ENCODE results near the gene SERPINI1.

The SERPINI1 gene

GRCh38 chr3:167736264-167736787, 805 bp downstream of the SERPINI1 start:
- DNase-seq = peak; percentile 13

GRCh38 chr3:167736997-167737396, 1.5 kb downstream of the SERPINI1 start:
- no peak for DNase-seq

DNA sequence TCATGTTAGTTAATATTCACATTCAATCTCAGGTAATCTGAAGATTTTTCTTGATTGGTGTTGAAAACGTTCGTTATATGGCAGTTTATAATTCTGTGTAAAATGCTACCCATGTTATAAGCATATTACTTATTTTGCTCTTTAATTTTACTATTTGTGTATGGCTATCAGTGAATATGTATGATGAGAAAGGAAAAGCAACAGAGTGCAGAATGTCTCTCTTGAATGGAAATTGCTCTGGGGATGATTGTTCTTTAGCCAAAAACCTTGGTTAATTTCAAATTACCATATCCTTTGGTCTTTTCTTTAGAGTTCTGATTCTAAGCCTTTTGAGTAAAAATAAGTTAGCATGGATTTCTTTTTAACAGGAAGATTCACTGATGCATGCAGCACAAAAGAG, 2.5 kb downstream of the SERPINI1 start:
- DNase-seq = no peak

- no peak for DNase-seq
Observed at GRCh38 chr3:167739190-167739810, 3.8 kb downstream of the SERPINI1 start.

GRCh38 chr3:167740961-167741587, 5.6 kb downstream of the SERPINI1 start:
- peak; percentile 44 for DNase-seq

DNA sequence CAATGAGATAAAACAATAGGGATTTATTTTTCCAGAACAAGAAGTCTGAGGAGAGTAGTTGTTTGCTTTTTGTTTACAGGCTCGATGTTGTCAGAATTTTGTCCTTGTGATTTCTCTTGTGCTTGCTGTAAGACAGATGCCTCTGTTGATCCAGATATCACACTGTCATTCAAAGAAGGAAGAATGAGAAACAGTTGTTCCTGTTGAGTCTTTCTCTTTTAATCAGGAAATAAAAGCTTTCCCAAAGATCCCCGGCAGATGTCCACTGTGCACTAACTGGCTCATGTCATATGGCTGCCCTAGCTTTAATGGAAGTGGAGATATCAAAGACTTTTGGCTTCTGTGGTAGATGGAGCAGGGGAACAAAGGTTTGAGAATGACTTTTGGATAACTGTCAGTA, 6.8 kb downstream of the SERPINI1 start:
- DNase-seq = no peak

- no peak for DNase-seq
Observed at GRCh38 chr3:167743799-167744198, 8.3 kb downstream of the SERPINI1 start.

GRCh38 chr3:167749209-167749608, 13.7 kb downstream of the SERPINI1 start:
- DNase-seq = no peak

- DNase-seq = no peak
Observed at GRCh38 chr3:167749728-167750127, 14.2 kb downstream of the SERPINI1 start.

GRCh38 chr3:167750272-167750971, 14.9 kb downstream of the SERPINI1 start:
- DNase-seq = no peak

DNA sequence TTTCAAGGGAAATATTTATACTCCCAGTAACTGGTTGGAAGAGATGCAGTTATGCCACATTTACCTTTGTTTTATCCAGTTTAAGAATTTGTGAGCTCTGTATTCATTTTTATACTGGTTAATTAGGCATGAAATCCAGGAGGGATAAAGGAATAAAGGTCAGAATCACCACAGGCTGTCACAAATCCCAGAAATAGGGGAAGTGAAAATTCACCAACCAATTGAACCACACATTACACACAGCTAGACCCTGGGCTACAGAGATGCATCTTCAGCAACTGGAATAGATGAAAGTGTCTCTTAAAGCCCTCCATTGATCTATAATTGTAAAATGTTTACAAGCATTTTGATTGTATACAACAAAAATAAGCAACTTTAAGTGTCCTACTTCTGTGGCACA, 18.5 kb downstream of the SERPINI1 start:
- DNase-seq = no peak

GRCh38 chr3:167761302-167761701, 25.8 kb downstream of the SERPINI1 start:
- no peak for DNase-seq

DNA sequence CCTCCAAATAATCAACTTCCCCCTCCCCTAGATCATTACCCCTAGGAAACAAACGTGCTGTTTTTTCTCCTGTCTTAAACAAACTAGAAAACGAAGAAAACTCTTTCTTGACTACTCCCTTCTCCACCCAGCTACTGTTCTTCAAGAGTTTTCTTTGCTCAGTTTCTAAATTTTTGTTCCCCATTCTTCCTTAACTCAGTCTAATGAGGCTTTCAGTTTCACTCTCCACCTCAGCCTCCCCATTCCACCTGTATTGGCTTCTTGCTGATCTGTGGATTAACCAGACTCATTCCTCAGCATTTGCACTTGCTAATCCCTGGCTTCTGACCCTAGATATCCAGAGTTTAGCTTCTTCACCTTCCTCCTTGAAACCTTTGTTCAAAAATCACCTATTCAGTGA, 26.8 kb downstream of the SERPINI1 start:
- DNase-seq = no peak

DNA sequence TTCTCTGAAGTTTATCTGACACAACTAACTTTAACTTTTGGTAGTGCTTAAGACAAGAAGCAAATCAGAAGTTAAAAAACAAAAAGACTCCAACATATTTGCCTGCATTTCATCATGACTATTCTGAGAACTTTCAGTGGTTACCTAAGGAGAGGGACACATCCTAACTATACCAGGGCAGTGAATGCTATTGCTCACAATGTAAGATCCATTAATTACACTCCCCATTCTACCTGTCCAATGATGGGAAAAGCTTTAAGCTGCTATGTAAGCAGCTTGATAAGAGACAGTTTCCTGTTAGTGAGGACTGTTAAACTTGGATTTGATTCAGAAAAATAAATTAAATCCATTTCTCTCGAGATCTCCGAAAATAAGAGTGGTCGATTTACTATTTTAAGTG, 37.5 kb downstream of the SERPINI1 start:
- no peak for DNase-seq

GRCh38 chr3:167773584-167773983, 38.1 kb downstream of the SERPINI1 start:
- DNase-seq = no peak

- no peak for DNase-seq
Observed at GRCh38 chr3:167776066-167776685, 40.7 kb downstream of the SERPINI1 start.

DNA sequence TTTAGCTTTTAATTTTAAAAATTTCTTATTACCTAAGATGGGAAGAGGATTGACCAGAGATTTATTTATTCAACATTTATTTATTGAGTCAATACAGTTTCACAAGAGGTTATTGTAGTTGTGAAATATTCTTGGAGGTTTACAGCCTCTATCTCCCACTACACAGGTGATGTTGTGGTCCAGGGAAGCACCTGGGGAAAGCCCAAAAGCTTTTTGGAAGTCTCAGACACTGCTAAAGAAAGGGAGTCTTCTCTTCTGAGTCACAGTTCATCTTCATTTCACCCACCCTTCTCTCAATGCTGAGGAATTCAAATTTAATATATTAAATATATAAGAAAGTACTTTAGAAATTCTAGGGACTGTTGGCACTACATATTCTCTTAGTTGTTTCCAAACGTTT, 41.8 kb downstream of the SERPINI1 start:
- DNase-seq = no peak

GRCh38 chr3:167780214-167780883, 44.8 kb downstream of the SERPINI1 start:
- no peak for DNase-seq

GRCh38 chr3:167783781-167784180, 48.3 kb downstream of the SERPINI1 start:
- DNase-seq = no peak

GRCh38 chr3:167785790-167786189, 50.3 kb downstream of the SERPINI1 start:
- DNase-seq = peak; percentile 51

DNA sequence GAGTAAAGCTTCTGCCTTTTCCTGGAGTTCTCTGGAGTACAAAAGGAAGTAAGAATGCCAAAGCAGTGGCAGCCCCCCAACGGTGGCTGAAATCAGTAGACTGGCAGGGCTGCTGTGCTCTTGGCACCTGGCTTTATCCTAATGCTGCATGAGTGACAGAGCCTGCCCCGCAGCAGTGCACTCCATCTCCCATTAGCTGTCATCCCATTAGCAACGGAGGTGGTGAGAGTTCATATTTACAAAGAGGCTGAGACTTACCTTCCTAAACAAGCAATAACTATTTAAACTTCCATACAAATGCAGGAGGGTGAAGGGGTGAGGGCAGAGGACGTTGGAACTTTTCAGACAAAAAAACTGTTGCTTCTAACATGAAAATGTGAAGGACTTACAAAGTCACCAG, 51.9 kb downstream of the SERPINI1 start:
- no peak for DNase-seq

- DNase-seq = no peak
Observed at GRCh38 chr3:167798443-167798842, 62.9 kb downstream of the SERPINI1 start.

- no peak for DNase-seq
Observed at GRCh38 chr3:167808910-167809309, 73.4 kb downstream of the SERPINI1 start.

Data from DMS53 (cell line).